ENCODE results near the gene SLX4. TPM values are rescaled to one million over a fixed set of nuclear protein-coding genes. Genes with fewer than 3 reads are reported as not detected.

The SLX4 gene
- total and polyA plus RNA-seq, 2 donors (not counting 3 experiments of a cell fraction or from before 2014, with no cell fraction given), result 2.9 to 8.9 TPM

DNA sequence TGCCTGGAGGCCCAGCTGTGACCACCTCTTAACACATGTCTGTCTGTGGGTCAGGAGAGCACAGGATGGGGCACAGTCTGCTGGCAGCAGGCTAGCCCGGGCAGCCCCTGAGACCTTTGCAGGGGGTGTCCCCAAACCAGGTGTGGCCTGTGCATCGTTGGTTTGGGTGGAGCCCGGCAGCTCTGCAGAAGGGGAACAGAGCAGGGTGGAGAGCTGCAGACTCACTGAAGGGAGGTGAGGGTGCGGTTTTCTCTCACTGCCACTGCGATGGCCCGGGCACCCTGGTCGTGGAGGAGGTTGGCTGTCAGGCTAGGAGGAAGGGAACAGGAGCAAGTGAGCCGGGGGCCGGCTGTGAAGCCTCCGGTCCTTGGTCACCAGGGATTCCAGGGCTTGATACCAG lies 63.0 kb downstream of the SLX4 start:
- intact Hi-C loops (cut with micrococcal nuclease), result no loop called here
- Histone ChIP-seq H3K9ac (replicated peaks; ENCODE audit: extremely low read depth, insufficient read depth, low read length) (no peak overlapping the region), H3K4me1 (ENCODE audit: control insufficient read depth, extremely low read depth, insufficient read depth, low read length) (no peaks in the 10 kb centered on the region), H4K20me1 (replicated peaks; ENCODE audit: control insufficient read depth, extremely low read depth, insufficient read depth, low read length) (no peaks in the 10 kb centered on the region), H3K27ac (ENCODE audit: insufficient read depth, low read depth, low read length) (no peak overlapping the region), H3K4me2 (ENCODE audit: insufficient read depth, low read length) (no peak overlapping the region), H3K9me3 (replicated peaks; ENCODE audit: control insufficient read depth, insufficient read depth, low read length) (no peaks in the 10 kb centered on the region), H3K9me1 (replicated peaks; ENCODE audit: control insufficient read depth, extremely low read depth, insufficient read depth, low read length) (no peaks in the 10 kb centered on the region), H3K27me3 (ENCODE audit: control insufficient read depth in 2 of 2, insufficient read depth in 2 of 2, low read length in 2 of 2) (no peaks in the 10 kb centered on the region), H3K36me3 (ENCODE audit: control insufficient read depth in 2 of 2, extremely low read depth in 1 of 2, insufficient read depth in 2 of 2, low read length in 2 of 2) (no peaks in the 10 kb centered on the region), H2AFZ (ENCODE audit: low read depth, low read length) (no peak overlapping the region), H3K4me3 (replicated peaks in 1 of 3; ENCODE audit: insufficient read depth in 1 of 3, low read depth in 1 of 3, low read length in 3 of 3) (no peak overlapping the region), H3K79me2 (ENCODE audit: control insufficient read depth, insufficient read depth, low read length) (no peaks in the 10 kb centered on the region)
- FAIRE-seq, result no peak
- CTCF ChIA-PET, result interaction anchor here (0.9 kb wide), 1 partner anchor 18 kb away, joined by 3 read pairs; no protein-coding TSS in a partner anchor
- POLR2A ChIA-PET, result no interaction called here
- dilution Hi-C loops (cut with MboI; ENCODE audit: extremely low pct_ligation_motif_present, low sequenced_read_pairs), result no loop called here
- TF ChIP-seq JUN (IDR thresholded peaks at IDR 0.05; ENCODE audit: borderline replicate concordance, insufficient read depth, insufficient read length, low read depth), result no peak
- TF ChIP-seq, protein P1, sequence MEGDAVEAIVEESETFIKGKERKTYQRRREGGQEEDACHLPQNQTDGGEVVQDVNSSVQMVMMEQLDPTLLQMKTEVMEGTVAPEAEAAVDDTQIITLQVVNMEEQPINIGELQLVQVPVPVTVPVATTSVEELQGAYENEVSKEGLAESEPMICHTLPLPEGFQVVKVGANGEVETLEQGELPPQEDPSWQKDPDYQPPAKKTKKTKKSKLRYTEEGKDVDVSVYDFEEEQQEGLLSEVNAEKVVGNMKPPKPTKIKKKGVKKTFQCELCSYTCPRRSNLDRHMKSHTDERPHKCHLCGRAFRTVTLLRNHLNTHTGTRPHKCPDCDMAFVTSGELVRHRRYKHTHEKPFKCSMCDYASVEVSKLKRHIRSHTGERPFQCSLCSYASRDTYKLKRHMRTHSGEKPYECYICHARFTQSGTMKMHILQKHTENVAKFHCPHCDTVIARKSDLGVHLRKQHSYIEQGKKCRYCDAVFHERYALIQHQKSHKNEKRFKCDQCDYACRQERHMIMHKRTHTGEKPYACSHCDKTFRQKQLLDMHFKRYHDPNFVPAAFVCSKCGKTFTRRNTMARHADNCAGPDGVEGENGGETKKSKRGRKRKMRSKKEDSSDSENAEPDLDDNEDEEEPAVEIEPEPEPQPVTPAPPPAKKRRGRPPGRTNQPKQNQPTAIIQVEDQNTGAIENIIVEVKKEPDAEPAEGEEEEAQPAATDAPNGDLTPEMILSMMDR (IDR thresholded peaks at IDR 0.05; ENCODE audit: extremely low read depth in 1 of 2, insufficient read depth in 1 of 2, low read depth in 1 of 2, low read length in 2 of 2), result no peak
- TF ChIP-seq, protein P2, sequence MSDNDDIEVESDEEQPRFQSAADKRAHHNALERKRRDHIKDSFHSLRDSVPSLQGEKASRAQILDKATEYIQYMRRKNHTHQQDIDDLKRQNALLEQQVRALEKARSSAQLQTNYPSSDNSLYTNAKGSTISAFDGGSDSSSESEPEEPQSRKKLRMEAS (IDR thresholded peaks at IDR 0.05; ENCODE audit: insufficient read depth, insufficient read length), result no peak
- no peak for TF ChIP-seq GATA2 (IDR thresholded peaks at IDR 0.05; ENCODE audit: insufficient read depth, insufficient read length, low read depth, low read length)
- TF ChIP-seq EZH2 (IDR thresholded peaks at IDR 0.05; ENCODE audit: borderline replicate concordance, low read depth, low read length, severe bottlenecking), result no peak
- no peak for TF ChIP-seq POLR2AphosphoS5 (IDR thresholded peaks at IDR 0.05; ENCODE audit: insufficient read depth, low read depth, low read length)
- TF ChIP-seq POLR2A (IDR thresholded peaks at IDR 0.05; ENCODE audit: low read depth, low read length), result no peak
- no peak for TF ChIP-seq MYC (IDR thresholded peaks at IDR 0.05; ENCODE audit: low read depth, low read length)
- no peak for TF ChIP-seq FOS (IDR thresholded peaks at IDR 0.05; ENCODE audit: borderline replicate concordance, insufficient read depth, low read length)
- no TSS peak for BruUV-seq (replicated peaks)
- DNase-seq (ENCODE audit: low read depth, low spot score), result no peak
